Heart left ventricle (tissue), 13 donors: ENCODE data around the gene CPLANE2.

ENCODE experiments used
- POLR2A ChIP-seq, 2 donors: fragments of 450-650 bp; IDR thresholded peaks; one replicate each; pipeline ENCODE4 v1.6.1; 2017; ENCODE audit warnings: antibody characterized with exemption in 2 of 2, mild to moderate bottlenecking in 2 of 2, moderate library complexity in 2 of 2
- TF ChIP-seq, protein P1 (sequence below), 12 donors: fragments of 200-600 bp; sonication (generic) in 4 of 12; IDR thresholded peaks; one replicate each; pipeline versions ENCODE4 v1.5.0 to v1.8.0; 2018 to 2022; ENCODE audit warnings: antibody characterized with exemption in 12 of 12, mild to moderate bottlenecking in 5 of 12
- donor health status: ischemic (EF 13 %, LVEDD 7.1; RV severe dilation, severe dysfunction).
- donor health status: DM: no; HTN: yes; CAD: no.
- donor health status: DM: no; HTN: no; CAD: no.
- donor health status: ischemic (EF 25% LVEDD 6.9; RV normal size, moderate dysfunction).
- donor health status: ischemic (EF 25% LVEDD 5.7; RV mildly dilated, moderate dysfunction).
- donor health status: ischemic (EF 35%, LVEDD 5.7; RV mildly dilated, moderate dysfunction).
- donor health status: nonischemic (EF 11% LVEDD 7.7; RV severe dilation, severe dysfunction).
- donor health status: DM: yes; HTN: yes; CAD: no.
- donor health status: PGD.
- donor health status: ischemic (EF 29% LVEDD 5.4; RV normal size, mild dysfunction).
- donor health status: nonischemic (EF 23%, LVEDD 6.1; RV moderate dilation, normal function).

DNA sequence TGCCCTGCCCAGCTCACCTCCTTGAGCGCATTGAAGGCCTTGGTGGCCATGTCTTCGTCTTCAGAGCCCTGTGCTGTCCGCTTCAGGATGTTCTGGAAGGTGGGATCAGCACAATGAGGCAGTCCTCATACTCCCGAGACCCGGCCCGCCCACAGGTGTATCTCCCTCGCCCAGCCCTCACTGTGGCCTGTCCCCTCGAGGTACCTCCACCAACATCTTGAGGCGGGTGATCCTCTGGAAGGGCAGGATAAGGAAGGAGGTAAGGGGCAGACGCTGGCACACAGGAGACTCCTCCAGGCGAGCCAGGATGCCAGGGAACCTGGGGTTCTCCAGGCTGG is 31.7 kb downstream of the CPLANE2 start:
- TF ChIP-seq, protein P1, sequence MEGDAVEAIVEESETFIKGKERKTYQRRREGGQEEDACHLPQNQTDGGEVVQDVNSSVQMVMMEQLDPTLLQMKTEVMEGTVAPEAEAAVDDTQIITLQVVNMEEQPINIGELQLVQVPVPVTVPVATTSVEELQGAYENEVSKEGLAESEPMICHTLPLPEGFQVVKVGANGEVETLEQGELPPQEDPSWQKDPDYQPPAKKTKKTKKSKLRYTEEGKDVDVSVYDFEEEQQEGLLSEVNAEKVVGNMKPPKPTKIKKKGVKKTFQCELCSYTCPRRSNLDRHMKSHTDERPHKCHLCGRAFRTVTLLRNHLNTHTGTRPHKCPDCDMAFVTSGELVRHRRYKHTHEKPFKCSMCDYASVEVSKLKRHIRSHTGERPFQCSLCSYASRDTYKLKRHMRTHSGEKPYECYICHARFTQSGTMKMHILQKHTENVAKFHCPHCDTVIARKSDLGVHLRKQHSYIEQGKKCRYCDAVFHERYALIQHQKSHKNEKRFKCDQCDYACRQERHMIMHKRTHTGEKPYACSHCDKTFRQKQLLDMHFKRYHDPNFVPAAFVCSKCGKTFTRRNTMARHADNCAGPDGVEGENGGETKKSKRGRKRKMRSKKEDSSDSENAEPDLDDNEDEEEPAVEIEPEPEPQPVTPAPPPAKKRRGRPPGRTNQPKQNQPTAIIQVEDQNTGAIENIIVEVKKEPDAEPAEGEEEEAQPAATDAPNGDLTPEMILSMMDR (IDR thresholded peaks at IDR 0.05), result no peak
- TF ChIP-seq POLR2A (IDR thresholded peaks at IDR 0.05), result no peak
